ENCODE measurements around the gene KDM5A. TPM values are rescaled to one million over a fixed set of nuclear protein-coding genes. Genes with fewer than 3 reads are reported as not detected.
"Not testable (repeated sequence)": the region's sequence is repeated elsewhere in the genome, so short reads cannot be mapped to it uniquely, and the experiment has no call there.

The KDM5A gene
- total RNA-seq, 6 experiments from 2014 or later = 10.8 to 31.0 (median 27.9) TPM

DNA sequence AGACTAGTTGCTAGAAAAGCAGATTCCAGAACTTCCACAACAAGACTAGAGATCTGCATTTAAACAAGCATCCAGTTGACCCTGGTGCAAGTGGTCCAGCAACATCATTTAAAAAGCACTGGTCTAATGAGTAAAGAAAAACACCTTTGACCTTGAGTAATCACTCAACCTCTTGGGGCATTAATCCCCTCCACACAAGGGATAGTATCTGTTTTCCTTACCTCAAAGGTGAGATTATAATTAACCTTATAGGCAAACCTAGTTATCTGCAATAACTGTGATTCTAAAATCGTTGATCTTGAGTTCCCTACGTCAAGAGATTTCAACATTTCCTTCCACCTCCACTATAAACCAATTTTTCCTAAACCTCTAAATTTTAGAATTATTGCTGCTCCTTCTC, 1.1 kb downstream of the KDM5A start:
- WGBS (ENCODE audit: insufficient coverage, low coverage, low lambda C conversion rate, missing lambda C conversion rate) = 0% methylated on average over 2 of the region's 2 CpGs
- H3K27me3 ChIP-seq = no peaks in the 10 kb centered on the region
- H3K36me3 ChIP-seq = peaks cover 0 to 15% (median 7%) of the 10 kb centered on the region in 4 donors
- H3K4me1 ChIP-seq = peaks cover 0 to 27% (median 8%) of the 10 kb centered on the region in 4 donors
- H3K27ac ChIP-seq = peak overlapping the region; percentile 75 to 92 (median 91)
- TF ChIP-seq, protein P1, sequence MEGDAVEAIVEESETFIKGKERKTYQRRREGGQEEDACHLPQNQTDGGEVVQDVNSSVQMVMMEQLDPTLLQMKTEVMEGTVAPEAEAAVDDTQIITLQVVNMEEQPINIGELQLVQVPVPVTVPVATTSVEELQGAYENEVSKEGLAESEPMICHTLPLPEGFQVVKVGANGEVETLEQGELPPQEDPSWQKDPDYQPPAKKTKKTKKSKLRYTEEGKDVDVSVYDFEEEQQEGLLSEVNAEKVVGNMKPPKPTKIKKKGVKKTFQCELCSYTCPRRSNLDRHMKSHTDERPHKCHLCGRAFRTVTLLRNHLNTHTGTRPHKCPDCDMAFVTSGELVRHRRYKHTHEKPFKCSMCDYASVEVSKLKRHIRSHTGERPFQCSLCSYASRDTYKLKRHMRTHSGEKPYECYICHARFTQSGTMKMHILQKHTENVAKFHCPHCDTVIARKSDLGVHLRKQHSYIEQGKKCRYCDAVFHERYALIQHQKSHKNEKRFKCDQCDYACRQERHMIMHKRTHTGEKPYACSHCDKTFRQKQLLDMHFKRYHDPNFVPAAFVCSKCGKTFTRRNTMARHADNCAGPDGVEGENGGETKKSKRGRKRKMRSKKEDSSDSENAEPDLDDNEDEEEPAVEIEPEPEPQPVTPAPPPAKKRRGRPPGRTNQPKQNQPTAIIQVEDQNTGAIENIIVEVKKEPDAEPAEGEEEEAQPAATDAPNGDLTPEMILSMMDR (IDR thresholded peaks at IDR 0.05) = no peak
- TF ChIP-seq POLR2A (IDR thresholded peaks at IDR 0.05) = no peak
- no peak for DNase-seq
- no peak for ATAC-seq
- H3K4me3 ChIP-seq = peak overlapping the region; percentile 82 to 88 (median 83)
- intact Hi-C loops (cut with DNase I) = no loop called here
- H3K9me3 ChIP-seq = no peaks in the 10 kb centered on the region

DNA sequence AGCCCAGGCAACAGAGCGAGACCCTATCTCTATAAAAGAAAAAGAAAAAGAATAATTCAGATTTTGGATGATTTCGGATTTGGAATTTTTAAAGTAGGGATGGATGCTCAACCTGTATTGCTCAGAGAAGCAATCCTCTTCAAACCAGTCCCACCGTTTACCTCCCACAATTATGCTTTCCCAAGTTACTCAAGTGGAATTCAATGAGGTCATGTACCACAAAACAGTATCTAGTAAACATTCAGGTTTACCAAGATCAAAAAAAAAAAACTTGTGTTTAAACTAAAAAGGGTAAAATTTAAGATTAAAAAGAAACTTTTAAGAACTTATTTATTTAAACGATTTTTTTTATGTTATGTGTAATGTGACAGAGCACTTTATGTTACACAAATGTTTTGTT, 2.5 kb downstream of the KDM5A start:
- Histone ChIP-seq H3K9me3 (no peaks in the 10 kb centered on the region), H3K36me3 (peaks cover 0 to 29% (median 12%) of the 10 kb centered on the region in 4 donors), H3K27ac (no peak overlapping the region), H3K4me1 (peaks cover 0 to 27% (median 8%) of the 10 kb centered on the region in 4 donors), H3K4me3 (no peak overlapping the region), H3K27me3 (no peaks in the 10 kb centered on the region)
- TF ChIP-seq, protein P1 (IDR thresholded peaks at IDR 0.05) = no peak
- no peak for TF ChIP-seq POLR2A (IDR thresholded peaks at IDR 0.05)
- no peak for DNase-seq
- ATAC-seq = no peak
- intact Hi-C loops (cut with DNase I) = no loop called here
- 53% methylated on average over 3 of the region's 4 CpGs for WGBS (ENCODE audit: insufficient coverage, low coverage, low lambda C conversion rate, missing lambda C conversion rate)

DNA sequence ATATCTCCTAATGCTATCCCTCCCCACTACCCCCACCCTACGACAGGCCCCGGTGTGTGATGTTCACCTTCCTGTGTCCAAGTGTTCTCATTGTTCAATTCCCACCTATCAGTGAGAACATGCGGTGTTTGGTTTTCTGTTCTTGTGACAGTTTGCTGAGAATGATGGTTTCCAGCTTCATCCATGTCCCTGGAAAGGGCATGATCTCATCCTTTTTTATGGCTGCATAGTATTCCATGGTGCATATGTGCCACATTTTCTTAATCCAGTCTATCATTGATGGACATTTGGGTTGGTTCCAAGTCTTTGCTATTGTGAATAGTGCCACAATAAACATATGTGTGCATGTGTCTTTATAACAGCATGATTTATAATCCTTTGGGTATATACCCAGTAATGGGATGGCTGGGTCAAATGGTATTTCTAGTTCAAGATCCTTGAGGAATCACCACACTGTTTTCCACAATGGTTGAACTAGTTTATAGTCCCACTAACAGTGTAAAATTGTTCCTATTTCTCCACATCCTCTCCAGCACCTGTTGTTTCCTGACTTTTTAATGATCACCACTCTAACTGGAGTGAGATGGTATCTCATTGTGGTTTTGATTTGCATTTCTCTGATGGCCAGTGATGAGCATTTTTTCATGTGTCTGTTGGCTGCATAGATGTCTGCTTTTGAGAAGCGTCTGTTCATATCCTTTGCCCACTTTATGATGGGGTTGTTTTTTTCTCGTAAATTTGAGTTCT, 18.2 kb downstream of the KDM5A start:
- H3K9me3 ChIP-seq; ATAC-seq; H3K4me1 ChIP-seq; DNase-seq; H3K27me3 ChIP-seq; H3K27ac ChIP-seq; intact Hi-C loops (cut with DNase I); H3K4me3 ChIP-seq: not testable (repeated sequence)
- H3K36me3 ChIP-seq = peaks cover 3 to 40% (median 12%) of the 10 kb centered on the region in 4 donors
- 98% methylated on average over 5 of the region's 5 CpGs for WGBS (ENCODE audit: insufficient coverage, low coverage, low lambda C conversion rate, missing lambda C conversion rate)

DNA sequence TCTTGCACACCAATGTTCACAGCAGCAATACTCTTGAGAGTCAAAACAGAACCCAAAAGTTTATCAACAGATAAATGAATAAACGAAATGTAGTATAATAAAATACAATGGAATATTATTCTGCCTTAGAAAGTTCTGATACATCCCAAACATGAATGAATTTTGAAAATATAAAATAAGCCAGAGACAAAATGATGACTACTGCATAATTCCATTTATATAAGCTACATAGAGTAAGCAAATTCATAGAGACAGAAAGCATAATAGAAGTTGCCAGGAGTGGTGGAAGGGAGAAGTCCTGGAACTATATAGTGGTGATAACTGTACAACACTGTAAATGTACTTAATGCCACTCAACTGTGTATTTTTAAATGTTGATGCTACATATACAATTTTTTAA, 21.1 kb downstream of the KDM5A start:
- Histone ChIP-seq H3K4me3 (no peak overlapping the region), H3K4me1 (no peaks in the 10 kb centered on the region), H3K36me3 (peaks cover 0 to 54% (median 22%) of the 10 kb centered on the region in 4 donors), H3K9me3 (no peaks in the 10 kb centered on the region), H3K27ac (no peak overlapping the region), H3K27me3 (no peaks in the 10 kb centered on the region)
- DNase-seq (no peak), ATAC-seq (no peak)
- WGBS (ENCODE audit: insufficient coverage, low coverage, low lambda C conversion rate, missing lambda C conversion rate) = 93% methylated on average over 1 of the region's 1 CpG
- intact Hi-C loops (cut with DNase I) = no loop called here
- TF ChIP-seq POLR2A (IDR thresholded peaks at IDR 0.05) = no peak
- TF ChIP-seq, protein P1 (IDR thresholded peaks at IDR 0.05) = no peak

DNA sequence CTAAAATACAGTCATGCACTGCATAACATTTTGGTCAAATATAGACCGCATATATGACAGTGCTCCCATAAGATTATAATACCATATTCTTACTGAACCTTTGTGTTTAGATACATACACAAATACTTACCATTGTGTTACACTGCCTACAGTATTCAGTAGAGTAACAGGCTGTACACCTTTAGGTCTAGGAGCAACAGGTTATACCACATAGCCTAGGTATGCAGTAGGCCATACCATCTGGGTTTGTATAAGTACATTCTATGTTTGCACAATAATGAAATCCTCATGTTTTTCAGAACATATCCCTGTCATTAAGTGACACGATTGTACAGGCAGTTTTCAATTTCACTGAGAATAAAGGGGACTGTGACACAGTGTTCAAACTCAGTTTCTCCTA, 22.3 kb downstream of the KDM5A start:
- Histone ChIP-seq H3K4me1 (no peaks in the 10 kb centered on the region), H3K27me3 (no peaks in the 10 kb centered on the region), H3K4me3 (no peak overlapping the region), H3K27ac (no peak overlapping the region), H3K36me3 (peaks cover 0 to 66% (median 27%) of the 10 kb centered on the region in 4 donors), H3K9me3 (no peaks in the 10 kb centered on the region)
- intact Hi-C loops (cut with DNase I) = no loop called here
- ATAC-seq (no peak), DNase-seq (no peak)
- TF ChIP-seq, protein P1 (IDR thresholded peaks at IDR 0.05) = no peak
- TF ChIP-seq POLR2A (IDR thresholded peaks at IDR 0.05) = no peak
- WGBS (ENCODE audit: insufficient coverage, low coverage, low lambda C conversion rate, missing lambda C conversion rate) = 95% methylated on average over 2 of the region's 2 CpGs
